Stimulated activated CD4-positive, alpha-beta T cell treated with anti-CD3 and anti-CD28 coated beads, Interleukin-1b, Interleukin-23, amount 100 ng/mL, for 1 hour (primary cell): Measurements from ENCODE around the gene TEPSIN.

Source experiments
- DNase-seq, 2 donors: peaks; one replicate each; pipeline ENCODE4 v3.0.0-alpha.2; 2020; ENCODE audit warnings: low read depth in 2 of 2

Gene TEPSIN

DNA sequence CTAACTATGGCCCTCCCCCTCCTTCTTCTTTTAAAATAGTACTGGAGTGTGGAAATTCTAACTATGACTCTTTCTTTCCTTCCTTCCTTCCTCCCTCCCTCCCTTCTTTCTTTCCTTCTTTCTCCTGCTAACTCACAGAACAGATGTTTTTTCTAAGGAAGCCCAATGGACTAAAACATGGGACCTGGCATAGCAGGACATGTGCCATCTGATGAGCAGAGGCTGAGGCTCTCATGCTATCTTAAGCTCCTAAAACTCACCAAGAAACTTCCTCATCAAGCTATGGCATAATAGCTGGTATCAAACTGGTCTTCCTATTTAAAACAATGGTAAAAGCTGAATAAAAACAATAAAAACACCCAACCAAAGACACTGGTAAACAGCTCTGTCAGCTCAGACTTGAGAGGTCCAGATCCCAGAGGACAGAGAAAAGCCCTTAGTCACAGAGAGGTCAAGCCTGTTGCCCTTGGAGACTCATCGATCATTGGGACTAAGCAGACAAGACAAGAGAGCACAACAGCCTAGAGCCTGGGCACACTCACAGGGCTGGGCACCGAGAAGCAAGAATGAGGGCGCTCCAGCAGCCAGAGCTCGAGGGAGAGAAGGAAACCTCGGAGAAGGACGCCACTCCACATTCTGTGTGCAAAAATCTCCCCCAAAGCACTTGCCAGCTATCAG, 28.7 kb upstream of the TEPSIN start:
- DNase-seq, result no peak

DNA sequence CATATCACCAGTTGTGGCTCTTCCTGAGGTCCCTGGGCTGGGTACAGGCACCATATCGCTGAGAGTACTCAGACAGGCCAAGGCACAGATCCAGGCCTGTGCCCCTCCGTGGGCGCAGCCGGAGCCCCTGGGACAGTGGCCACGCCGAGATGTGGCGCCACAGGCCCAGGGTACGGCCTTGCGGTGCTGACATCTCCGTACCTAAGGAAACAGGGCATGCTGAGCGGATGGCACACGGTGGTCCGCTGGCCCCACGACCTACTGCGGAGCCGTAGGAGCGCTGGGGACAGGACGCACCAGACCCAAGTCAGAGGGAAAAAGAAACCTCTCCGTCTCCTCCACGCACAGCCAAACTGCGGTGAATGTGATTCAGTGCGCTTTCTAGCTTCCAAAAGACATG, 26.7 kb upstream of the TEPSIN start:
- no peak for DNase-seq

DNA sequence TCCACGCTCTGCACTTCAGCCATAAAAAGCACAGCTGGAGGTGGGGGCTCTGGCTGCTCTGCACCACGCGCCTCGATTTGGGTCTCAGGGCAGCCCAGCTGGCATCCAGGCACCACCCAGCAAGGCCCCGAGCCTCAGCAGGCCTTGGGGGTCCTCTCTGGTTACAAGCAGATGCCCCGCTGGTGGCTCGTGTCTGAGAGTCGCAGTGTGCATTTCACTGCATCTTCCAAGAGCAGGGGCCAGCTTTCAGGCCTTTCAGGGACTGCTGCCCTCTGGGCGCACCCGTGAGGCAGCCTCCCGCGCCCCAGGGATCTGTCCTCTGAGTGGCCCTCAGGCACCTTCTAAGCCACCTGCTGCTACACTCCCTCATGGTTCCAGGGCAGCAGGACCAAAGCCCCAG, 25.8 kb upstream of the TEPSIN start:
- no peak for DNase-seq

DNA sequence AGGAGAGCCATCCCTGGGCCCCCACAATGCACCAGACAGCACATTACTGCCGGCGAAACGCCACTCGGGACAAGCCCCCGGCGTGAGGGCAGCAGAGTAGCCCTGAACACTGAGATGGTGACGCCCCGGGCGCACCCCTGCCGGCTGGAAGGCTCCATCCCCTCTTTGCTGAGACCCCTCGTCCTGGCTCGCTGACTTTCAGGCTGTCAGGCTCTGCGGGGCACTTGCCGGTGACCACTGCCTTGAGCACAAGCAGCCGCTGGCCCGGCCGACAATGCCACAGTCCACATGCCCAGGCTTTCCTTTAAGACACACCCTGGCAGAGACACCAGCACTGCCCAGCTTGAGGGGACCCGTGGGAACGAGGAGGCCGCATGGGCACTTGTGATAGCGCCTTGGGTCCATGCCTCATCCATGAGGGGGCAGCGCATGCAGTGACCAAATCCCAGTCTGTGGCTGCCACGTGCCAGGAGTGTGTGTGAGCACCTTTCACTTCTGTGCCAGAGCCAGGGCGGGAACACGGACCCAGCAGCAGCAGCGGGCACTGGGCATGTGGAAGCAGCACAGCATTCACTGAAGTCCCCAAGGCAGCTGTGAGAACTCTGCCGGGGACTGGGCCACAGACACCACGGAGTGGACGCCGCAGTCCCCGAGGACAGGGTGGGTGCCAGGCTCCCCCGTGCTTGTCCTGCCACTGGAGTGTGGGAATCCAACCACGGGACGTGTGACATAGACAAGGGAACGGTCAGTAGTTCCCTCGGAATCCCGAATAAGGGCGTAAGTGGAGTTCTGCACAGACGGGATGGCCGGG, 24.7 kb upstream of the TEPSIN start:
- no peak for DNase-seq

DNA sequence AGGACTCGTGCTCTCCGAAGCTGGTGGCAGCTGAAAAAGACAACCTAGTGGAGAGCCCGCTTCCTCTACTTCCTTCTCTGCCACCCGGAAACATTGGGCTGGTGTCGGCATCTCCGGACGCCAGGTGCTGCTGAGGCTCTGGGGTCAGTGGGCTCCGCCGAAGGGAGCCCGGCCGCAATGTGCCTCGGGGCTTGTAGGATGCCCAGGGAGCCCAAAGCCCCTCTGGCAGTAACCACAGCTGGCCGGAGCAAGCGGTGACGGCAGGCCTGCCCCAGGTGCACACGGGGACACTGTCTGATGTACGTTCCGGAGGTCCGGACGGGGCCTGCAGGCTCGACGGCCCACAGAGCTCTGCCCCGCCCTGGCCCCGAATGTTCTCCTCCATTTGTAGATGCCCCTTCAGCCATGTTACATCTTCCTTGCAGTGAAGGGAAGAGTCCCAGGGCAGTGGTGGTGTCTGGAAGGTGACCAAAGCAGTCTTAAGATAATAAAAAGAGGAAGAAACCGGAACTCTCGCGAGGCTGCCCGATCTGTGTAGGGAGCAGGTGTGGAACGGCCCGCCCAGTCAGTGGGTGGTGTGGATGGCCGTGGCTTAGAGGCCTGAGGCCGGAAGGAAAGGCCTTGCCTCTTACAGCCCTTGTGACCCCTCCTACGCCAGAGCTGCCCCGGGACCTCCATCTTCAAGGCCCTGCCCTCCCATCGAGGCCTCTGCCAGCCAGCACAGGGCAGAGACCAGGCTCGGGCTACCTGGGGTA, 22.9 kb upstream of the TEPSIN start:
- no peak for DNase-seq

DNA sequence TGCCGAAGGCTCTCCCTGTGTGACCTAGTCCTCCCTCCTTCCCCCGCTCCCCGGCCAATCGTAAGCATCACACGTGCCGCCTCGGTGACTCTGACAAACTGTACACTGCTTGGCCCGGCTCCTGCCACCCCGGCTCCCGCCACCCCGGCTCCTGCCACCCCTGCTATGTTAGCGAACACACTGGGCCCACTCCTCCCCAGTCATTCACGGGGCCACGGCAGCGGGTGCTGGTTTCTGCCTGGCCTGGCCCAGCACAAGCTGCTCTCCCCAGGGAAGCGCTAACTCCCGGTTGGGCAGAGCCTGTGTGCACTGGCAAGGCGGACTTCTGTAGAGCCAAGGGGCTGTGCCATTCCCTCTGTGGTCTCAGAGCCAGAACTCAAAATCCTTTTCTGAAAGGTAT, 22.2 kb upstream of the TEPSIN start:
- DNase-seq, result no peak

DNA sequence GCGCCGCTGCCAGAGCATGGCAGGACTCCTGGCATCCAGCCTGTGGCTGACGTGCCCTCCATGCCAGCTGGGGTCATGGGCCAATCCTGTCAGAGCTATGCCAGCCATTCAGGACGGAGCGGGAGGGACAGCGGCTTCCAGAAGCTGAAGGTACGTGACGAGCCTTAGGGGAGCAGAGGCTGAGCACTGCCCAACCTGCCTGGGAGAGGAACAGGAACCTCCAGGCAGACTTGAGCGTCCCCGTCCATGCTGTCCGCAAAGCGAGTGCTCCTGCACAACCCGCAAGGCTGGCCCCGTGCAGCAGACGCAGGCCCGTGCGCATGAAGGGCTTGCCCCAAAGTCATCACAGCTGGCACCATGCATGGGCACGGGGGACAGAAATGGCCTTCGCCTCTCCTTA, 21.8 kb upstream of the TEPSIN start:
- DNase-seq, result no peak

DNA sequence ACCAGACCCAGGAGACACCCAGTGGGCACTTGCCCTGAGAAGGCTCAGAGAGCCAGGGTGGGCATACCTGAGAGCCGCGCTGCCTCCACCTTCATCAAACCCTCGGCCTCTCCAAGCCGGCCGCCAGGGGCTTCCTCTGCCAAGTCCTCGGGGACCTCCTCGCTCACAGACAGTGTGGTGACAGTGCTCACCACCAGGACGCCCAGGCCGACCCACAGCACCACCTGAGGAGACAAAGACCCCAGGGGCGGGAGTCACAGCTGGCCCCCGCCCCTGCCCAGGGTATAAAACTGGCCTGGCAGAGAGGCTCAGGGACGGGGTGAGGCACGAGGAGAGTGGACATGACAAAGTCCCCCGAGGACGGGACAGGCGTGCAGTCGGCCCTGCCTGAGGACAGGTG, 21.3 kb upstream of the TEPSIN start:
- DNase-seq, result no peak

DNA sequence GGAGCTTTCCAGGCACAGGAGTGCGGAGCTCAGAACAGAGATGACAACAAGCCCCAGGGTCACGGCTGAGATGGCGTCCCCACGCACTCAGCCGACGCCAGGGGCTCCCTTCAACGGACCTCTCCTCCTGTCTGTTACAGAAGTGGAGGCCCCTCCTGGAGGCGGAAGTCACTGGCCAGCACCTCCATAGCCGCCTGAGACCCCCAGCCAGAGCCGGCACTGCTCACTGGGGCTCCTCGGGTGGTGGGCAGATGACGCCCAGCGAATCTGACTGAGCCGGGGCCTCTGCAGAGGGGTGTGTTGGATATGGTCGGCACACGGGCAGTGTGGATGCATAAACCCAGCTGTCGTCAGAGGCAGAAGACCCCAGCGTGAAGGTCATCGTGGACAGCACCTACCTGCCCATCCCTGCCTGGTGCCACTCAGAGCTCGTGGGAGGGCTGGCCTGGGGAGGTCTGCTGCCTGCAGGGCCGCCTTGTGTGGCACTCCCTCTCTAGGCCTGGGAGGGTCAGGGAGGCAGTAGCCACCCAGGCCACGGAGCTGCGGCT, 20.3 kb upstream of the TEPSIN start:
- no peak for DNase-seq

DNA sequence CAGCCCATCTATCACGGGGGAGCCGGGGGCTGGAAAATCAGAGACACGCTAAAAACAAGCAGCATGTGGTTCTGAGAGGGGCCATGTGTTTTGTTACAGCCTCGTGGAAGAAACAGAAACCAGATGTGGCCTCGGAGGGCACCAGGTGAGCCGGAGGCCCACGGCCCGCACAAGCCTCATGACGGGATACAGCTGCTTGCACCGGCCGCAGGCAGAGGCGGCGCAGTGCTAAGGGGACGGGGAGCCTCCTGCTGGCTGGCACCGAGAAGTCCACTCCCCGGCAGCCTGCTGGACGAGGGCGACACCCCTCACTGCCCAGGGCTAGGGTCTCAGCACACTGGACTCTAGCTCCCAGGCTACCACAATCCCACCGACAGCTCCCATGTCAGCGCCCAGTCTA, 19.4 kb upstream of the TEPSIN start:
- no peak for DNase-seq

DNA sequence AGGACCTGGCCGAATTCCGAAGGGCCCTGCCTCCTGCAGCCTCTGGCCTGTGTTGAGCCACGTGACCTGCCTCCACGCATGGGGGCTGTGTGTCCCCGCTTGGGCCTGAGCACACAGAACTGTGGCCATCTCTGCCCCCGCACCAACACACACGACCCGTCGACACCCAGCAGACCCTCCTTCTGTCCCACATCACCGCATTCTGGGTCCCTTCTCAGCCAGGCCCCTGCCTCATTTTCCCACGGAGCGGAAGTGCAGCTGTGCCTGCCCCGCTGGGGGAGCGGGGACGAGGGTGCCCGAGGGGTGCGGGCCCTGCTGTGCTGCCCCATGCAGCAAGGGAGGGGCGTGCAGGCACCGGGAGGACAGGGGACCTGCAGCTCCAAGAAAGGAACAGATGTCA, 18.7 kb upstream of the TEPSIN start:
- DNase-seq, result no peak

DNA sequence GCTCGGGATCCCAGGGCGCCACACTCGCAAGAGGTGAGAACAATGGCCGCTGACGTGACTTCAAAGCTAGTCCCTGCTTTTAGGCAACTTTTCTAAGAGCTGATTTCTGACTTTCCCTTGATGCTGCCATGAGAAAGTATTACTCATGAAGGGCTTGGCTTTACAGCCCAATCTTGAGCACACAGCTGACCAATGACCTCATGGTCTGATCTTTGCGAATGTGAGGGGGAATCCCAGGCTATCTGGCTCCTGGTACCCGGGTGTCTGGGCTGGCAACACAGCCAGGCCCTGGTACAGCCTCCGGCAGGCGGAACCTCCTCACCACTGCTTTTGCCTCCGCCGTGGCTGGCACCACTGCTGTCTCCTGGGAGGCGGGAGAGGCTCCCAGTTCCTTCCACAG, 17.8 kb upstream of the TEPSIN start:
- DNase-seq, result no peak

DNA sequence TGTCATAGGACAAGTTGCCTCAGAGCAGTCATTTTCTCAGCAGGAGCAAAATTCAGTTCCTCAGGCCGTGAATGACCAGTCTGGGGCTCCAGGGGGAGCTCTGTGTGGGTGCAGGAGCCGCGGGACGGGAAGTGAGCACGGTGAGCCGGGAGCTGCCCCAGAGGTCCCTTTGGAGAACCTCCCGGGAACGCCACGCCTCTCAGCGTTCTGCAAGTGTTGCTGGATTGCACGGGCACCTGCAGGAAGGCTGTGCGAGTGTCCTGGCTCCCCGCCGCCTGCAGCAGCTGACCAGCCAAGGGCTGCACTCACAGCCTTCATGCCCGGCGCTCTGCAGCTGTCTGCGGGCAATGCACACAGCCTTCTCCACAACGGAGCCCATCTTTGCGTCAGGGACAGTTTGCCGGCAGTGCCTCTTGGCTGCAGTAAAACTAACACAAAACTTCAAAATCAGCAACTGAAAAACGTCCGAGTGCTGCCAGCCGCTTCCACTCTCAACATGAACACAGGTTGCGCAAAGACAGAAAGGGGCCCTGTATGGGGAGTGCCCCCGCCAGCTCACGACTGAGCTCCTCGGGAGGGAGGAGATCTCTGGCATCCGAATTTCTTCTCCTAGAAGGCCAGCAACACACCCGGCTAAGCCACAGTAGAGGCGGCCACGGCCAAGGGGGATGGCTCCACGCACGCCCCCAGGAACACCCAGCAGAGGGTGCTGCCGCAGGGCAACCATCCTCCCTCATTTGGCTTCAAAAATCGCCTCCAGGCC, 16.3 kb upstream of the TEPSIN start:
- no peak for DNase-seq

DNA sequence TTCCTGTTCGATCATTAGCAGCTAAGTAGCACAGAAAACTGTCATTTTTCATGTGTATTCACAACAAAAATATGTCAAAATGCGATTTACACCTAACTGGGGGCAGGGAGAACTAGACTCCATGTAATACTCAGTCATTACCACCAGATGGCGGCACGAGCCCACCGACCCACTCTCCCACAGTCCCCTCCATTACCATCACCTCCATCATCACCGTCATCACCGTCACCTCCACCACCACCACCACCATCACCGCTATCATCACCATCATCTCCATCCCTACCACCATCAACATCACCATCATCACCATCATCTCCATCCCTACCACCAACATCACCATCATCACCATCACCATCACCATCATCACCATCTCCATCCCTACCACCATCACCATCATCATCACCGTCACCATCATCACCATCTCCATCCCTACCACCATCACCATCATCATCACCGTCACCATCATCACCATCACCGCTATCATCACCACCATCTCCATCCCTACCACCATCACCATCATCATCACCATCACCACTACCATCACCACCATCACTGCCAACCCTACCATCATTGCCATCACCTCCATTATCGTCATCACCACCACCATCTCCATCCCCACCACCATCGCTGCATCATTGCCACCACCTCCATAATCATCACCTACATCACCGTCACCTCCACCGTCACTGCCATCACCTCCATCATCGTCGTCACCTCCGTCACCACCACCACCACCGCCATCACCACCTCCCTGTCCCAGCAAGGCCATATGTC, 14.7 kb upstream of the TEPSIN start:
- DNase-seq, result peak; percentile 33 to 41

DNA sequence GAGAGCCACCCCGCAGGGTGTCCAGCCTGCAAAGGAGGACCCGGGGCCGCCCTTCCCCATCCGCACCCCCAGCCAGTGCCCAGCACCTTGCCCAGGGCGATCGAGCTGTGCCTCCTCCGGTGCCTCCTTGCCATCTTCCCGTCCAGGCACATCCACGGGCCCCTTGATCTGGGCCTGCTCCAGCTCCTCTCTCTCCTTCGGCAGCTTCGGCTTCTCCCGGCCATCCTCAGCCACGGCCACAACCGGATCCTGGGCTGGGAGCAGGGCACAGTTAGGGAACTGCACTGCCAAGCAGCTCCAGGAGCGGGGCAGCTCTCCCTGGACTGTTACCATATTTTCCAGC, 14.1 kb upstream of the TEPSIN start:
- DNase-seq, result no peak

DNA sequence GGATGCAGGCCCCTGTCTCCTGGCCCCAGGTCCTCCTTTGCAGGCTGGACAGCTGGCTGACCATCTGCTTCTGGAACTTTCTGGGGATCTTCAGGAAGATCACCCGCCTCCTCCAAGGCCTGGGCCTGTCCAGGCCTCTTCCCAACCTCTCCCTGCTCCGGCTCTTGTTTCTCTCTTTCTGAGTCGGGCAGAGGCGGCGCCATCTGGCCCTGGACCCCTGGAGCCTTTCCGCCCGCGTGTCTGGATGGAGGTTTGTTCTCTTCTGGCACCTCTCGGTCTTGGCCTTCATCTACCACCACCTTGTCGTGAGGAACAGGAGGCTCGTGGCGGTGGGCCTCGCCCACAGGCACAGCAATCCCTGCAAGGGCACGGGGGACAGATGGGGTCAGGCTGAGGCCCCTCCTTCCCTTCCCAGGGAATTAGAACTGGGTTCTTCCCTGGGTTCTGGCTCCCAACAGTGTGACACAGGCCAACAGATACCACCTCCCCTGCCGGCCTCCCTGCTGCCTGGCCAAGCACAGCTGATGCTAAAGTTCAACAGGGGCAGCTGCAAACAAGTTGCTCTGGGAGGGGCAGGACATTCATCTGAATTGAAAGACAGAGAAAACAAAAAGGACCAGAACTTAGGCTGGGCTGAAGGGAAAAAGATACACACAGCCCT, 13.6 kb upstream of the TEPSIN start:
- no peak for DNase-seq

DNA sequence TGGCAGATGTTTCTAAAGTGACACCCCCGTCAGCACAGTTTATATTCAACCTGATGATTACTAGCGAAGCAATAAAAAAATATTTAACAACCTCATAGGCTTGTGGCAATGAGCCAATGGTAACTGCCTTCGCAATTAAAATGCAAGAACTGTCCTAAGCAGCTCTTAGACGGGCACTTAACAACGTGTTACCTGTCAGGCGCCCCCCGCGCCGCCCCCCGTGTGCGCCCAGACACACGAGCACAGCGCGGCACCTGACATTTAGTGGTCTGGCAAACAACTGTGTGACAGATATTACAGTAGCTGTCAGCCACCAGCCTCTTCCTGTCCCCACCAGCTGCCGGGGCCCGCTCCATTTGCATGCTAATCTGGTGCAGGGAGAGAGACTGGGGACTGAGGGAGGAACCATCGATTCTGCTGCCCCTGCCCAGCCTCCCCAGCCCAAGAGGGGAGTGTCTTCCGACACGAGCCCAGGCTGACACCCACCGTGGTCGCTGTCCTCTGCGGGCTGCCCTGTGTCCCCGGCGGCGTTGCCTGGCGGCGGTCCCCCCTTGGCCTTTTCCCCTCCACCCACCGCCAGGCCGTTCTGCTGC, 12.9 kb upstream of the TEPSIN start:
- DNase-seq, result no peak

DNA sequence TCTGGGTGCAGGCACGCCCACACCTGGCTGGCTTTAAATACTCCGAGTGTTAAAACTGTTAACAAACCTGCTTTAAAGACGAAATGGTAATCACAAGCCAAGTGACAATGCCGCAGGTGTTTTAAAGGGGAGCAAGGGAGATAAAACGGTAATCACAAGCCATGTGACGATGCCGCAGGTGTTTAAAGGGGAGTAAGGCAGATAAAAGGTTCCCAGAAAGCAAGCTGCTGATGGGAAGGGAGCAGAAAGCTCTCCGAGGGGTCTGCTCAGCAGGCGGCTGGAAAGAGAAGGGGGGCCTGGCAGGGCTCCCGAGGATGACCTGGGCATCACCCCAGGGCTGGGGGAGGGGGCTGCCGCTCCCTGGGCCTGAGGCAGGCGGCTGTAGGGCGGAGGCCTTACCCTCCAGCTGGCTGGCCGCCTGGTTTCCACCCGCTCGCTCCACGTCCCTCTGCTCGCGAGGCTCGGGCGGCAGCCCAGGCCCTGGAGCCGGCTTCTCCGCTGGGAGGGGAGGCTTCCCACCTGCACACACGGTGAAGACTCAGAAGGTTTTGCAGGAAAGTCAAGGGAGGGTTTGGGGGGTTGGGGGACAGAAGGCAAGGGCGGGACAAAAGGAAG, 12.3 kb upstream of the TEPSIN start:
- no peak for DNase-seq

DNA sequence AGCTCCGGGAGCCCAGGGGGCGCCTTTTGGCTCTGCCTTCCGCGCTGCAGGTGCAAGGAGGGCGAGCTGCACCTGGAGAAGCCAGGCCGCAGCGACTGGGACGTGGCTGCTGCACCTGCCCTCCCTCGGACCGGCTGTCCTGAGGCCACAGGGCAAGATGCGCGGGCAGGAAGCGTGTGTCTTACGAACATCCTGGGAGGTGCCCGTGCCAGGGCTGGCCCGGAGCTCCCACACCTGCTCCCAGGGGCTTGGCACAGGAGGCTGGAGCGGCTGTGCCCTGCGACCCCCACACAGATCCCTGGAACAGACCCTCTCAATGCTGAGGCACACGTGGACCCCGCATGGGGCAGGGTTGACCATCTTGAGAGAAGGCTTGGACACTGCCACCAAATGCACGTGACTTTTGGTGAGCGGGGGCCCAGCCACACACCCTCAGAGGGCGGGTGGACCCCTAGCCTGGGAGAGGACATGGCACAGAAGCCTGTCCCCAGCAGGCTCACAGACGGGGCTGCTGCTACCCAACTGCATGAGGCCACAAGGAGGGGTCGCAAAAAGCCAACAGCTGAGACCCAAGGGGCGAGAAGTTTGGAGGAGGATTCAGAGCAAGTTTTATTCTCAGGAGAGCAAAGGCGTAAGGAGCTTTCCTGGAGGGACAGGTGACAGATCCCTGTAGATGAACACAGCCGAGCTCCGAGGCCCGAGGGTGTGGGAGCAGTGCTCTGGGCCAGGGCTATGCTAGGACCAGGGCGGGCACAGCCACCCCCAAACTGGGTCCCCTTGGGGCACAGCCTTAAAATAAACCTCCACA, 11.6 kb upstream of the TEPSIN start:
- no peak for DNase-seq
